ENCODE results near the gene RYR3.

RYR3 gene

DNA sequence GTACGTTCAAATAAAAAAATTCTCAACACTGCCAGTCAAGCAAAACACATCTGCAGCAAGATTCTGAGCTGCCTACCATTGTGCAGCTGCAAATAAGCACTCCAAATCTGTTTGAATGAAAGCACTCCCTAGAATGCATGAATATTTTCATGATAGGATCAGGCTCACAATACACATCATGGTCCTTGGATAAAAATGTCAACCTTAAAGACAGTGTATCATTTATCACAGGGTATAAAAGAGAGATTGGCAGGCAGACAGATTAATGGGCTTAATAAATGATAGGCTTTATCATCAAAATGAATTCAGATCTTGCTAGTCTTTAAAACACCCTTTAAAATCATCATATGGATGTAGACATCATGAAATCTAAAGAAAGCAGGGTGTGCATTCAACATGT lies 9.2 kb downstream of the RYR3 start:
- H3K9ac ChIP-seq (ENCODE audit: low read length): no peak overlapping the region
- no peak overlapping the region for H2BK12ac ChIP-seq (ENCODE audit: low read length in 2 of 2)
- no peak overlapping the region for H2BK15ac ChIP-seq (ENCODE audit: low read depth, poor library complexity, severe bottlenecking)
- H3K27ac ChIP-seq (ENCODE audit: low read length, poor library complexity, severe bottlenecking): no peak overlapping the region
- no peak overlapping the region for H2BK120ac ChIP-seq (ENCODE audit: low read depth, low read length)
- H3K4me2 ChIP-seq (ENCODE audit: low read length, poor library complexity, severe bottlenecking): no peak overlapping the region
- no peak overlapping the region for H4K91ac ChIP-seq (ENCODE audit: low read length)
- no peak overlapping the region for H3K14ac ChIP-seq (ENCODE audit: low read length in 2 of 2)
- no peak overlapping the region for H2BK5ac ChIP-seq (ENCODE audit: low read depth, low read length, poor library complexity, severe bottlenecking)
- H3K18ac ChIP-seq (ENCODE audit: low read depth in 1 of 2, low read length in 2 of 2): no peak overlapping the region
- 81% methylated on average over 1 of the region's 1 CpG for WGBS
- peaks cover 7% of the 10 kb centered on the region for H3K79me1 ChIP-seq (replicated peaks; ENCODE audit: low read length, poor library complexity, severe bottlenecking)
- H2AFZ ChIP-seq (ENCODE audit: low read depth, low read length): no peak overlapping the region
- no peak overlapping the region for H4K8ac ChIP-seq (ENCODE audit: low read length)
- no peak for DNase-seq
- no peak overlapping the region for H2AK5ac ChIP-seq (ENCODE audit: low read length, severe bottlenecking)
- H3K23ac ChIP-seq (ENCODE audit: low read length in 2 of 2): no peak overlapping the region
- H3K4me1 ChIP-seq (ENCODE audit: control insufficient read depth, insufficient read depth, low read depth, low read length): peaks cover 2% of the 10 kb centered on the region
- H3K36me3 ChIP-seq (ENCODE audit: control insufficient read depth in 1 of 2, insufficient read depth in 2 of 2, low read depth in 1 of 2, low read length in 2 of 2): no peaks in the 10 kb centered on the region
- no peak overlapping the region for H3K4ac ChIP-seq (ENCODE audit: low read depth in 1 of 2, low read length in 2 of 2)
- peaks cover 18 to 75% of the 10 kb centered on the region in 2 experiments for H3K27me3 ChIP-seq (ENCODE audit: control insufficient read depth in 1 of 2, insufficient read depth in 1 of 2, low read length in 2 of 2)
- H3K4me3 ChIP-seq (ENCODE audit: insufficient read depth in 1 of 2, low read depth in 1 of 2, low read length in 2 of 2): no peak overlapping the region
- no peaks in the 10 kb centered on the region for H3K9me3 ChIP-seq (ENCODE audit: control insufficient read depth, low read length)

DNA sequence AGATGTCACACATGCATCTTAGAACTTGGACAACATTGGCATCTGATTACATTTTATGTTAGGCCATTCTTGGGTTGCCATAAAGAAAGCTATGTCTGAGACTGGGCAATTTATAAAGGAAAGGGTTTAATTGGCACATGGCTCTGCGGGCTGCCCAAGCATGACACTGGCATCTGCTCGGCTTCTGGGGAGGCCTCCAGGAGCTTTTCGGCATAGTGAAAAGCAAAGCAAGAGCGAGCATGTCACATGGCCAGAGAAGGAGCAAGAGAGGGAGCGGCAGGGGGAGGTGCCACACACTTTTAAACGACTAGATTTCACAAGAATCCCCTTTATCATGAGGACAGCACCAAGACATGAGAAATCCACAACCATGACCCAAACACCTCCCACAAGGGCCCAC lies 11.3 kb downstream of the RYR3 start:
- WGBS: 84% methylated on average over 4 of the region's 6 CpGs
- Histone ChIP-seq H3K27ac (ENCODE audit: low read length, poor library complexity, severe bottlenecking) (no peak overlapping the region), H3K79me1 (replicated peaks; ENCODE audit: low read length, poor library complexity, severe bottlenecking) (peaks cover 8% of the 10 kb centered on the region)

DNA sequence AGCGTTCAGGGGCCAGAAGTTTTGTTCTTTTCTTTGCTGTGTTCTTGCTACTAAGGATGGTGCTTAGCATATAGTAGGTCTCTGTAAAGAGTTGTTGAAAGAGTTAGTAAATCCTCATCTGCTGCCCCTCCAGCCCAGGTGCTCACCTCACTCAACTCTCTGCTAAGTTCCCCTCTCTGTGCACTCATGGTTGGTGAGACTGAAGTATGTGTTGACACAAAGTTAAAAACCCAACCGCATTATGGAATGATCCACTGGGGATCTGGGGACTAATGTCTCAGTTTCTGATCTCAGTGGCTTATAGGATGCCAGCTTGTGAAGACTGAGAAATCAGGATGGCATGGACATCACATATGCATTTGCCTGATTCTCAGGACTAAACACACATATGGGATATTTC lies 13.8 kb downstream of the RYR3 start:
- Histone ChIP-seq H3K4ac (ENCODE audit: low read depth in 1 of 2, low read length in 2 of 2) (no peak overlapping the region), H4K8ac (ENCODE audit: low read length) (no peak overlapping the region), H2BK5ac (ENCODE audit: low read depth, low read length, poor library complexity, severe bottlenecking) (no peak overlapping the region), H3K36me3 (ENCODE audit: control insufficient read depth in 1 of 2, insufficient read depth in 2 of 2, low read depth in 1 of 2, low read length in 2 of 2) (no peaks in the 10 kb centered on the region), H4K91ac (ENCODE audit: low read length) (no peak overlapping the region), H3K9ac (ENCODE audit: low read length) (no peak overlapping the region), H2AFZ (ENCODE audit: low read depth, low read length) (no peak overlapping the region), H3K9me3 (ENCODE audit: control insufficient read depth, low read length) (no peaks in the 10 kb centered on the region), H3K4me3 (ENCODE audit: insufficient read depth in 1 of 2, low read depth in 1 of 2, low read length in 2 of 2) (no peak overlapping the region), H3K27me3 (ENCODE audit: control insufficient read depth in 1 of 2, insufficient read depth in 1 of 2, low read length in 2 of 2) (peaks cover 16 to 62% of the 10 kb centered on the region in 2 experiments), H3K23ac (ENCODE audit: low read length in 2 of 2) (no peak overlapping the region), H3K14ac (ENCODE audit: low read length in 2 of 2) (no peak overlapping the region), H2BK12ac (ENCODE audit: low read length in 2 of 2) (no peak overlapping the region), H3K4me1 (ENCODE audit: control insufficient read depth, insufficient read depth, low read depth, low read length) (no peaks in the 10 kb centered on the region), H3K27ac (ENCODE audit: low read length, poor library complexity, severe bottlenecking) (no peak overlapping the region), H2BK15ac (ENCODE audit: low read depth, poor library complexity, severe bottlenecking) (no peak overlapping the region), H3K4me2 (ENCODE audit: low read length, poor library complexity, severe bottlenecking) (no peak overlapping the region), H3K18ac (ENCODE audit: low read depth in 1 of 2, low read length in 2 of 2) (no peak overlapping the region), H3K79me1 (replicated peaks; ENCODE audit: low read length, poor library complexity, severe bottlenecking) (peaks cover 5% of the 10 kb centered on the region), H2BK120ac (ENCODE audit: low read depth, low read length) (no peak overlapping the region), H2AK5ac (ENCODE audit: low read length, severe bottlenecking) (no peak overlapping the region)
- no peak for DNase-seq
- WGBS: 85% methylated on average over 2 of the region's 2 CpGs

More for the DNA sequence above, 11.3 kb downstream of the RYR3 start:
- no peak overlapping the region for H2BK5ac ChIP-seq (ENCODE audit: low read depth, low read length, poor library complexity, severe bottlenecking)
- H2BK120ac ChIP-seq (ENCODE audit: low read depth, low read length): no peak overlapping the region
- H3K4ac ChIP-seq (ENCODE audit: low read depth in 1 of 2, low read length in 2 of 2): no peak overlapping the region
- H3K4me2 ChIP-seq (ENCODE audit: low read length, poor library complexity, severe bottlenecking): no peak overlapping the region
- H2AFZ ChIP-seq (ENCODE audit: low read depth, low read length): no peak overlapping the region
- H3K4me1 ChIP-seq (ENCODE audit: control insufficient read depth, insufficient read depth, low read depth, low read length): no peaks in the 10 kb centered on the region
- H3K14ac ChIP-seq (ENCODE audit: low read length in 2 of 2): no peak overlapping the region
- no peak overlapping the region for H3K18ac ChIP-seq (ENCODE audit: low read depth in 1 of 2, low read length in 2 of 2)
- H3K9ac ChIP-seq (ENCODE audit: low read length): no peak overlapping the region
- no peak for DNase-seq
- no peak overlapping the region for H3K23ac ChIP-seq (ENCODE audit: low read length in 2 of 2)
- no peak overlapping the region for H2AK5ac ChIP-seq (ENCODE audit: low read length, severe bottlenecking)
- H2BK15ac ChIP-seq (ENCODE audit: low read depth, poor library complexity, severe bottlenecking): no peak overlapping the region
- H3K4me3 ChIP-seq (ENCODE audit: insufficient read depth in 1 of 2, low read depth in 1 of 2, low read length in 2 of 2): no peak overlapping the region
- H3K27me3 ChIP-seq (ENCODE audit: control insufficient read depth in 1 of 2, insufficient read depth in 1 of 2, low read length in 2 of 2): peaks cover 15 to 68% of the 10 kb centered on the region in 2 experiments
- H3K36me3 ChIP-seq (ENCODE audit: control insufficient read depth in 1 of 2, insufficient read depth in 2 of 2, low read depth in 1 of 2, low read length in 2 of 2): no peaks in the 10 kb centered on the region
- no peak overlapping the region for H4K8ac ChIP-seq (ENCODE audit: low read length)
- no peaks in the 10 kb centered on the region for H3K9me3 ChIP-seq (ENCODE audit: control insufficient read depth, low read length)
- H4K91ac ChIP-seq (ENCODE audit: low read length): no peak overlapping the region
- H2BK12ac ChIP-seq (ENCODE audit: low read length in 2 of 2): no peak overlapping the region

DNA sequence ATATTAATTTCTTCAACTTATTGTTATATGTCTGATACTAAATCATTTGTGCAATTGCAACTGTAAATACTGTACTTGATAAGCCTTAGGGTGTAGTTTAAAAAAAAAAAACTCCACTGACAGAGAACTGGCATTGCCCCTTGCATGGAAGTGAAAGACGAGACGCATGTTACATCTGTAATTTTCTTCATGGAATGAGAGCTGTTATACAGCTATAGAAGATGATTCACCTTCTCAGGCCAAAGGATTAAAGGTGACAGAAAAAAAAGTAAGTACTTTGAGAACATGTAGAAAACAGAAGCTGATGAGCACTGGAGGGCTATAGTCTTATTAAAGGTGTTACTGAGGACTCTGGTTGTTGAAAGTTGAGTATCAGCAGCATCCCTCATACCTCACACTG lies 16.1 kb downstream of the RYR3 start:
- no peak overlapping the region for H3K4ac ChIP-seq (ENCODE audit: low read depth in 1 of 2, low read length in 2 of 2)
- H2BK120ac ChIP-seq (ENCODE audit: low read depth, low read length): no peak overlapping the region
- H3K36me3 ChIP-seq (ENCODE audit: control insufficient read depth in 1 of 2, insufficient read depth in 2 of 2, low read depth in 1 of 2, low read length in 2 of 2): no peaks in the 10 kb centered on the region
- no peaks in the 10 kb centered on the region for H3K9me3 ChIP-seq (ENCODE audit: control insufficient read depth, low read length)
- H2AK5ac ChIP-seq (ENCODE audit: low read length, severe bottlenecking): no peak overlapping the region
- H2BK5ac ChIP-seq (ENCODE audit: low read depth, low read length, poor library complexity, severe bottlenecking): no peak overlapping the region
- H3K18ac ChIP-seq (ENCODE audit: low read depth in 1 of 2, low read length in 2 of 2): no peak overlapping the region
- no peak overlapping the region for H4K91ac ChIP-seq (ENCODE audit: low read length)
- no peak overlapping the region for H3K4me2 ChIP-seq (ENCODE audit: low read length, poor library complexity, severe bottlenecking)
- no peak overlapping the region for H3K9ac ChIP-seq (ENCODE audit: low read length)
- no peak overlapping the region for H2BK12ac ChIP-seq (ENCODE audit: low read length in 2 of 2)
- H3K14ac ChIP-seq (ENCODE audit: low read length in 2 of 2): no peak overlapping the region
- H3K27ac ChIP-seq (ENCODE audit: low read length, poor library complexity, severe bottlenecking): no peak overlapping the region
- no peak overlapping the region for H3K4me3 ChIP-seq (ENCODE audit: insufficient read depth in 1 of 2, low read depth in 1 of 2, low read length in 2 of 2)
- no peak overlapping the region for H3K23ac ChIP-seq (ENCODE audit: low read length in 2 of 2)
- no peaks in the 10 kb centered on the region for H3K4me1 ChIP-seq (ENCODE audit: control insufficient read depth, insufficient read depth, low read depth, low read length)
- H2AFZ ChIP-seq (ENCODE audit: low read depth, low read length): no peak overlapping the region
- peaks cover 7% of the 10 kb centered on the region for H3K79me1 ChIP-seq (replicated peaks; ENCODE audit: low read length, poor library complexity, severe bottlenecking)
- H3K27me3 ChIP-seq (ENCODE audit: control insufficient read depth in 1 of 2, insufficient read depth in 1 of 2, low read length in 2 of 2): peaks cover 24 to 61% of the 10 kb centered on the region in 2 experiments
- 93% methylated on average over 2 of the region's 2 CpGs for WGBS
- H2BK15ac ChIP-seq (ENCODE audit: low read depth, poor library complexity, severe bottlenecking): no peak overlapping the region
- no peak for DNase-seq
- no peak overlapping the region for H4K8ac ChIP-seq (ENCODE audit: low read length)

Measured in mesenchymal stem cell (in vitro differentiated cells and primary cell).